Measurements from ENCODE around the gene EYS. TPM values are rescaled to one million over a fixed set of nuclear protein-coding genes. Genes with fewer than 3 reads are reported as not detected.

EYS gene
- total and polyA plus RNA-seq, 9 of the 15 experiments (the other 6 are each of a cell fraction or from before 2014, with no cell fraction given), result 0.03 to 0.36 (median 0.10) TPM; not detected in 2

DNA sequence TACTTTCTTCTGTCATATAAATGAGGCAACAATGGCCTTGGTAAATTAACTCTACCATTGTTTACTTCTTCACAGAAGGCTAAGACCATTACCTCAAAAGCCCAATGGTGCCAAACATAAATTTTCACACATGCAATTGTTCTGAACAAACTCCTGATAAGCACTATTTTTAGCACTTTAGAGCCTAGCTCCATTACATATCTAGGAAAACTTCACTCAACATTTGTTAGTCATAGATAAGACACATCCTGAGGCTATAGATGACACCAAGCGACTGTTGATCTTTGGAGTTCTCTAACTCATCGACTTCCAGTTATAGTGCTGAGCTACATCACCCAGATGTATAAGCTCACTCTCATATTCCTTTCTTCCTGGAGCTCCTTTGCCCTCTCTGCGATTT, 245.9 kb downstream of the EYS start (continued):
- TF ChIP-seq, protein P1, sequence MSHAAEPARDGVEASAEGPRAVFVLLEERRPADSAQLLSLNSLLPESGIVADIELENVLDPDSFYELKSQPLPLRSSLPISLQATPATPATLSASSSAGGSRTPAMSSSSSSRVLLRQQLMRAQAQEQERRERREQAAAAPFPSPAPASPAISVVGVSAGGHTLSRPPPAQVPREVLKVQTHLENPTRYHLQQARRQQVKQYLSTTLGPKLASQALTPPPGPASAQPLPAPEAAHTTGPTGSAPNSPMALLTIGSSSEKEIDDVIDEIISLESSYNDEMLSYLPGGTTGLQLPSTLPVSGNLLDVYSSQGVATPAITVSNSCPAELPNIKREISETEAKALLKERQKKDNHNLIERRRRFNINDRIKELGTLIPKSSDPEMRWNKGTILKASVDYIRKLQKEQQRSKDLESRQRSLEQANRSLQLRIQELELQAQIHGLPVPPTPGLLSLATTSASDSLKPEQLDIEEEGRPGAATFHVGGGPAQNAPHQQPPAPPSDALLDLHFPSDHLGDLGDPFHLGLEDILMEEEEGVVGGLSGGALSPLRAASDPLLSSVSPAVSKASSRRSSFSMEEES (CRISPR knock-in tag; IDR thresholded peaks at IDR 0.05), result no peak
- TF ChIP-seq ZNF347 (CRISPR knock-in tag; IDR thresholded peaks at IDR 0.05; ENCODE audit: low read depth) (no peak), BCOR (IDR thresholded peaks at IDR 0.05) (no peak), ZNF3 (CRISPR knock-in tag; IDR thresholded peaks at IDR 0.05) (no peak), L3MBTL2 (IDR thresholded peaks at IDR 0.05) (no peak), NR4A1 (CRISPR knock-in tag; IDR thresholded peaks at IDR 0.05) (no peak), NR4A1 (tag; IDR thresholded peaks at IDR 0.05) (no peak), TAF1 (IDR thresholded peaks at IDR 0.05; ENCODE audit: control insufficient read depth, extremely low read depth, insufficient read depth, low read length, severe bottlenecking) (no peak), PCBP1 (IDR thresholded peaks at IDR 0.05; ENCODE audit: low read depth, low read length, poor library complexity, severe bottlenecking) (no peak), NR1H2 (CRISPR knock-in tag; IDR thresholded peaks at IDR 0.05) (no peak), CREB1 (IDR thresholded peaks at IDR 0.05) (no peak), CREB1 (CRISPR knock-in tag; IDR thresholded peaks at IDR 0.05) (no peak)
- TF ChIP-seq, protein P2, sequence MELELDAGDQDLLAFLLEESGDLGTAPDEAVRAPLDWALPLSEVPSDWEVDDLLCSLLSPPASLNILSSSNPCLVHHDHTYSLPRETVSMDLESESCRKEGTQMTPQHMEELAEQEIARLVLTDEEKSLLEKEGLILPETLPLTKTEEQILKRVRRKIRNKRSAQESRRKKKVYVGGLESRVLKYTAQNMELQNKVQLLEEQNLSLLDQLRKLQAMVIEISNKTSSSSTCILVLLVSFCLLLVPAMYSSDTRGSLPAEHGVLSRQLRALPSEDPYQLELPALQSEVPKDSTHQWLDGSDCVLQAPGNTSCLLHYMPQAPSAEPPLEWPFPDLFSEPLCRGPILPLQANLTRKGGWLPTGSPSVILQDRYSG (tag; conservative IDR thresholded peaks at IDR 0.05; ENCODE audit: low read depth), result no peak
- TF ChIP-seq, protein P3, sequence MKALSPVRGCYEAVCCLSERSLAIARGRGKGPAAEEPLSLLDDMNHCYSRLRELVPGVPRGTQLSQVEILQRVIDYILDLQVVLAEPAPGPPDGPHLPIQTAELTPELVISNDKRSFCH (CRISPR knock-in tag; IDR thresholded peaks at IDR 0.05), result no peak
- TF ChIP-seq, protein P3 (tag; IDR thresholded peaks at IDR 0.05), result peak; percentile 40; the same call in 1 of the 2 replicates
- TF ChIP-seq, protein P4, sequence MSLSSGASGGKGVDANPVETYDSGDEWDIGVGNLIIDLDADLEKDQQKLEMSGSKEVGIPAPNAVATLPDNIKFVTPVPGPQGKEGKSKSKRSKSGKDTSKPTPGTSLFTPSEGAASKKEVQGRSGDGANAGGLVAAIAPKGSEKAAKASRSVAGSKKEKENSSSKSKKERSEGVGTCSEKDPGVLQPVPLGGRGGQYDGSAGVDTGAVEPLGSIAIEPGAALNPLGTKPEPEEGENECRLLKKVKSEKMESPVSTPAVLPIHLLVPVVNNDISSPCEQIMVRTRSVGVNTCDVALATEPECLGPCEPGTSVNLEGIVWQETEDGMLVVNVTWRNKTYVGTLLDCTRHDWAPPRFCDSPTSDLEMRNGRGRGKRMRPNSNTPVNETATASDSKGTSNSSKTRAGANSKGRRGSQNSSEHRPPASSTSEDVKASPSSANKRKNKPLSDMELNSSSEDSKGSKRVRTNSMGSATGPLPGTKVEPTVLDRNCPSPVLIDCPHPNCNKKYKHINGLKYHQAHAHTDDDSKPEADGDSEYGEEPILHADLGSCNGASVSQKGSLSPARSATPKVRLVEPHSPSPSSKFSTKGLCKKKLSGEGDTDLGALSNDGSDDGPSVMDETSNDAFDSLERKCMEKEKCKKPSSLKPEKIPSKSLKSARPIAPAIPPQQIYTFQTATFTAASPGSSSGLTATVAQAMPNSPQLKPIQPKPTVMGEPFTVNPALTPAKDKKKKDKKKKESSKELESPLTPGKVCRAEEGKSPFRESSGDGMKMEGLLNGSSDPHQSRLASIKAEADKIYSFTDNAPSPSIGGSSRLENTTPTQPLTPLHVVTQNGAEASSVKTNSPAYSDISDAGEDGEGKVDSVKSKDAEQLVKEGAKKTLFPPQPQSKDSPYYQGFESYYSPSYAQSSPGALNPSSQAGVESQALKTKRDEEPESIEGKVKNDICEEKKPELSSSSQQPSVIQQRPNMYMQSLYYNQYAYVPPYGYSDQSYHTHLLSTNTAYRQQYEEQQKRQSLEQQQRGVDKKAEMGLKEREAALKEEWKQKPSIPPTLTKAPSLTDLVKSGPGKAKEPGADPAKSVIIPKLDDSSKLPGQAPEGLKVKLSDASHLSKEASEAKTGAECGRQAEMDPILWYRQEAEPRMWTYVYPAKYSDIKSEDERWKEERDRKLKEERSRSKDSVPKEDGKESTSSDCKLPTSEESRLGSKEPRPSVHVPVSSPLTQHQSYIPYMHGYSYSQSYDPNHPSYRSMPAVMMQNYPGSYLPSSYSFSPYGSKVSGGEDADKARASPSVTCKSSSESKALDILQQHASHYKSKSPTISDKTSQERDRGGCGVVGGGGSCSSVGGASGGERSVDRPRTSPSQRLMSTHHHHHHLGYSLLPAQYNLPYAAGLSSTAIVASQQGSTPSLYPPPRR (CRISPR knock-in tag; IDR thresholded peaks at IDR 0.05; ENCODE audit: borderline replicate concordance), result no peak
- TF ChIP-seq, protein P5, sequence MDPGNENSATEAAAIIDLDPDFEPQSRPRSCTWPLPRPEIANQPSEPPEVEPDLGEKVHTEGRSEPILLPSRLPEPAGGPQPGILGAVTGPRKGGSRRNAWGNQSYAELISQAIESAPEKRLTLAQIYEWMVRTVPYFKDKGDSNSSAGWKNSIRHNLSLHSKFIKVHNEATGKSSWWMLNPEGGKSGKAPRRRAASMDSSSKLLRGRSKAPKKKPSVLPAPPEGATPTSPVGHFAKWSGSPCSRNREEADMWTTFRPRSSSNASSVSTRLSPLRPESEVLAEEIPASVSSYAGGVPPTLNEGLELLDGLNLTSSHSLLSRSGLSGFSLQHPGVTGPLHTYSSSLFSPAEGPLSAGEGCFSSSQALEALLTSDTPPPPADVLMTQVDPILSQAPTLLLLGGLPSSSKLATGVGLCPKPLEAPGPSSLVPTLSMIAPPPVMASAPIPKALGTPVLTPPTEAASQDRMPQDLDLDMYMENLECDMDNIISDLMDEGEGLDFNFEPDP (CRISPR knock-in tag; IDR thresholded peaks at IDR 0.05), result no peak
- TF ChIP-seq, protein P6, sequence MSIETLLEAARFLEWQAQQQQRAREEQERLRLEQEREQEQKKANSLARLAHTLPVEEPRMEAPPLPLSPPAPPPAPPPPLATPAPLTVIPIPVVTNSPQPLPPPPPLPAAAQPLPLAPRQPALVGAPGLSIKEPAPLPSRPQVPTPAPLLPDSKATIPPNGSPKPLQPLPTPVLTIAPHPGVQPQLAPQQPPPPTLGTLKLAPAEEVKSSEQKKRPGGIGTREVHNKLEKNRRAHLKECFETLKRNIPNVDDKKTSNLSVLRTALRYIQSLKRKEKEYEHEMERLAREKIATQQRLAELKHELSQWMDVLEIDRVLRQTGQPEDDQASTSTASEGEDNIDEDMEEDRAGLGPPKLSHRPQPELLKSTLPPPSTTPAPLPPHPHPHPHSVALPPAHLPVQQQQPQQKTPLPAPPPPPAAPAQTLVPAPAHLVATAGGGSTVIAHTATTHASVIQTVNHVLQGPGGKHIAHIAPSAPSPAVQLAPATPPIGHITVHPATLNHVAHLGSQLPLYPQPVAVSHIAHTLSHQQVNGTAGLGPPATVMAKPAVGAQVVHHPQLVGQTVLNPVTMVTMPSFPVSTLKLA (conservative IDR thresholded peaks at IDR 0.05), result no peak
